ENCODE data around the gene FFAR3.

Gene FFAR3

GRCh38 chr19:35337097-35337983 lies 20.9 kb upstream of the FFAR3 start:
- DNase-seq (ENCODE audit: low read depth) = no peak
- no peak overlapping the region for H3K4me3 ChIP-seq (ENCODE audit: low read length)
- TF ChIP-seq, protein P1, sequence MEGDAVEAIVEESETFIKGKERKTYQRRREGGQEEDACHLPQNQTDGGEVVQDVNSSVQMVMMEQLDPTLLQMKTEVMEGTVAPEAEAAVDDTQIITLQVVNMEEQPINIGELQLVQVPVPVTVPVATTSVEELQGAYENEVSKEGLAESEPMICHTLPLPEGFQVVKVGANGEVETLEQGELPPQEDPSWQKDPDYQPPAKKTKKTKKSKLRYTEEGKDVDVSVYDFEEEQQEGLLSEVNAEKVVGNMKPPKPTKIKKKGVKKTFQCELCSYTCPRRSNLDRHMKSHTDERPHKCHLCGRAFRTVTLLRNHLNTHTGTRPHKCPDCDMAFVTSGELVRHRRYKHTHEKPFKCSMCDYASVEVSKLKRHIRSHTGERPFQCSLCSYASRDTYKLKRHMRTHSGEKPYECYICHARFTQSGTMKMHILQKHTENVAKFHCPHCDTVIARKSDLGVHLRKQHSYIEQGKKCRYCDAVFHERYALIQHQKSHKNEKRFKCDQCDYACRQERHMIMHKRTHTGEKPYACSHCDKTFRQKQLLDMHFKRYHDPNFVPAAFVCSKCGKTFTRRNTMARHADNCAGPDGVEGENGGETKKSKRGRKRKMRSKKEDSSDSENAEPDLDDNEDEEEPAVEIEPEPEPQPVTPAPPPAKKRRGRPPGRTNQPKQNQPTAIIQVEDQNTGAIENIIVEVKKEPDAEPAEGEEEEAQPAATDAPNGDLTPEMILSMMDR (IDR thresholded peaks at IDR 0.05; ENCODE audit: insufficient read depth, low read depth, low read length, missing control alignments) = no peak

DNA sequence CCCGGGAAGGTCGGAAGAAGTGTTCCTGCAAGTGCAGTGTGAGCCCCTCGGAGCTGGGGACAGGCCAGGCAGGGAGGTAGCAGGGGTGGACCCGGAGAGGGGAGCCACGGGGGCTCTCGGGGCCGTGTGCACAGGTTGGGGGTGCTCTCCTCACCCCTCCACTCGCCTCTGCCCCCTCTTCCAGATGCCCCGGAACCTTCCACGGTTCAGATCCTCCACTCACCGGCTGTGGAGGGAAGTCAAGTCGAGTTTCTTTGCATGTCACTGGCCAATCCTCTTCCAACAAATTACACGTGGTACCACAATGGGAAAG lies 20.3 kb upstream of the FFAR3 start:
- no peak overlapping the region for H3K4me3 ChIP-seq (ENCODE audit: low read length)
- TF ChIP-seq, protein P1 (IDR thresholded peaks at IDR 0.05; ENCODE audit: insufficient read depth, low read depth, low read length, missing control alignments) = no peak
- no peak for DNase-seq (ENCODE audit: low read depth)

DNA sequence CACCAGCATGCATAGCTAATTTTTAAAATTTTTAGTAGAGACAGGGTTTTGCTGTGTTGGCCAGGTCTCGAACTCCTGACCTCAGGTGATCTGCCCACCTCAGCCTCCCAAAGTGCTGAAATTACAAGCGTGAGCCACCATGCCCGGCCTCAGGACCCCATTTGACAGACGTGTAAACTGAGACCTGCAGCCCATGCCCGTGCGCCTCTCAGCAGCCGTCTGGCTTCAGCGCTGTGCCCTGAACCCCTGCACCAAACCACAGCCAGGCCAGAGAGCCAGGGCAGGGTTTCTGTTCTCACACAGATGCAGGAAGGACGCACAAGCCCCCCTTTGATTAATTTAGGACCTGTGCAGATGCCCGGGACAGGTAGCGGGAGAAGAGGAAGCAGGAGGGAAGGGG lies 17.8 kb upstream of the FFAR3 start:
- TF ChIP-seq, protein P1 (IDR thresholded peaks at IDR 0.05; ENCODE audit: insufficient read depth, low read depth, low read length, missing control alignments) = no peak
- no peak overlapping the region for H3K4me3 ChIP-seq (ENCODE audit: low read length)
- DNase-seq (ENCODE audit: low read depth) = no peak

- H3K4me3 ChIP-seq (ENCODE audit: low read length) = no peak overlapping the region
- TF ChIP-seq, protein P1 (IDR thresholded peaks at IDR 0.05; ENCODE audit: insufficient read depth, low read depth, low read length, missing control alignments) = no peak
- DNase-seq (ENCODE audit: low read depth) = no peak
These were observed 17.3 kb upstream of the FFAR3 start for GRCh38 chr19:35341006-35341405.

GRCh38 chr19:35341565-35342225 lies 16.6 kb upstream of the FFAR3 start:
- H3K4me3 ChIP-seq (ENCODE audit: low read length) = no peak overlapping the region
- DNase-seq (ENCODE audit: low read depth) = no peak
- TF ChIP-seq, protein P1 (IDR thresholded peaks at IDR 0.05; ENCODE audit: insufficient read depth, low read depth, low read length, missing control alignments) = no peak

DNA sequence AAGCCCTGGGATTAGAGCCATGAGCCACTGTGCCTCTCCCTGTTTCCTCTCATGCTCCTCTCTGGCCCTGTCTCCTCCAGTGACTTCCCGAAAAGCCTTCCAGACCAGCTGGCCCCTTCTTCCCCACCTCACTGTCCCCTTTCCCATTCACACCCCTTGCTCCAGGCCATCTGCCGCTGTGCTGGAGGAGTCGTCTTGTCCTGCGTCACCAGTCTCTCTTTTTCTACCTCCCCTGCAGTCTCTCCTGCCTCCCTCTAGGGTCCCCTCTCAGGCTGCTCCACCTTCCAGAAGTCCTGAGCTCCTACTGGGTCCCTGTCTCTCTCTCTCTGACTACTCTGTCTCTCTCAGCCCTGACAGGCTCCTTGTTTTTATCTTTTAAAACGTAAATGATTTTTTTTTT lies 15.8 kb upstream of the FFAR3 start:
- DNase-seq (ENCODE audit: low read depth) = no peak
- TF ChIP-seq, protein P1 (IDR thresholded peaks at IDR 0.05; ENCODE audit: insufficient read depth, low read depth, low read length, missing control alignments) = no peak
- no peak overlapping the region for H3K4me3 ChIP-seq (ENCODE audit: low read length)

Measured in epithelial cell of esophagus (primary cell).